GM10847 (cell line): ENCODE results near the gene SAFB2.

Experiments
- POLR2A ChIP-seq: IDR thresholded peaks from 2 replicates; pipeline ENCODE4 v1.6.1; 2011; ENCODE audit not compliant: insufficient read length; ENCODE audit errors: extremely low read depth

Gene SAFB2

GRCh38 chr19:5622465-5623396, at the start of gene SAFB2, which contains the start of gene SAFB:
Gene SAFB2, minus strand, starts transcription at chr19:5622776. Its CDS starts 61 bp downstream, at chr19:5622715.
Gene SAFB, plus strand, starts transcription at chr19:5623083. Its CDS starts 123 bp downstream, at chr19:5623206.
- TF ChIP-seq POLR2A, result peak; percentile 90

- no peak for TF ChIP-seq POLR2A
Measured at GRCh38 chr19:5671600-5671999, 49.0 kb upstream of the SAFB2 start.

- no peak for TF ChIP-seq POLR2A
Measured at GRCh38 chr19:5669212-5669611, 46.6 kb upstream of the SAFB2 start.

- no peak for TF ChIP-seq POLR2A
Measured at GRCh38 chr19:5667751-5668271, 45.2 kb upstream of the SAFB2 start.

- TF ChIP-seq POLR2A, result no peak
Measured at GRCh38 chr19:5666921-5667610, 44.5 kb upstream of the SAFB2 start.

- no peak for TF ChIP-seq POLR2A
Measured at GRCh38 chr19:5665781-5666513, 43.4 kb upstream of the SAFB2 start.

DNA sequence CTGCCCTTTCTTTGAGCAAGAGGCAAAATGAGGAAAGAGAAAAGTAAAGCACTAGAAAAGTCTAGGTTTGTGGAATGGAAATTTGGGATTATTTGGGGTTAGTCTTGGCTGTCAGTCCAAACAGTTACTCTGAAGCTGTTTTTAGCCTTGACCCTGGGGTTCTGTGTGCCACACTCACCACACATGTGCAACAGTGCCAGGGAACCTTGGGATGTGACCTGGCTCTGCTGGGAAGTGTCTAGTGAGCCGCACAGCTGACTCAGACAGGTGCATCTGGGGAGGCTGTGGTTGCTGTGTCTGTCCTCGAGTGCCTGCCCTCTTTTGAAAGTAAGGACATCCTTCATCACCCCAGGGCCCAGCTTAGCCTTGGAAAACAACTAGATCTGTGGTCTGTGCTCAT, 41.9 kb upstream of the SAFB2 start:
- TF ChIP-seq POLR2A, result no peak

DNA sequence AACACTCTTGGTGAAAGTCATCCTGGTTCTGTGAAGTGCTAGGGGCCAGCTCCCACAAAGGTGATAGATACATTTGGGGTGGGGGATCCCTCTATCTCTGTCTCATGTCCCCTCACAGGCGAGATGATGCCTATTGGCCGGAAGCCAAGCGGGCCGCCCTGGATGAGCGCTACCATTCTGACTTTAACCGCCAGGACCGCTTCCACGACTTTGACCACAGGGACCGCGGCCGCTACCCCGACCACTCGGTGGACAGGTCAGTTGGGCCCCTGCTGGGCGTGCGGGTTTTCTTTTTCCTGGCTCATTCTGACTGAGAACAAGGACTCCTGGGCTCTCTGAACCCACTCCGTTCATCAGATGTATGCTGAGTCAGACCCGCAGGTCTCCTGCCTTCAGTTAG, 41.3 kb upstream of the SAFB2 start:
- no peak for TF ChIP-seq POLR2A

- no peak for TF ChIP-seq POLR2A
Measured at GRCh38 chr19:5661483-5661882, 38.9 kb upstream of the SAFB2 start.

DNA sequence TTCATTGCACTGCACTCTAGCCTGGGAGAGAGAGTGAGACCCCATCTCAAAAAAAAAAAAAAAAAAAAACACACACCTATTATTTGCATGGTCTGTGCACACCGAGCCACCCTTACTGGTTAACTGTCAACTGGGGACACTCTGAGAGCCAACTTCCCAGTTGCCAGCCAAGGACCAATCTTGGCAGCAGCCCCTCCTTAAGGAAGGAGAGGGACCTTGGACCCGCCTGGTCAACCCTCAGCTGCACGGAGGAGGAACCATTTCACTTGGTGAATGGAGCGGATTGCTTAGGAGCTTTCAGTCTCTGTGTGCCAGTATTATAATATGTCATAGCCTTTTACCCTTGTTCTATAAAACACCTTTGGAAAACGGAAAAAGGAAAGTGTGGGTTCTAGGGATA, 32.8 kb upstream of the SAFB2 start:
- no peak for TF ChIP-seq POLR2A

- TF ChIP-seq POLR2A, result no peak
Measured at GRCh38 chr19:5654931-5655330, 32.4 kb upstream of the SAFB2 start.

DNA sequence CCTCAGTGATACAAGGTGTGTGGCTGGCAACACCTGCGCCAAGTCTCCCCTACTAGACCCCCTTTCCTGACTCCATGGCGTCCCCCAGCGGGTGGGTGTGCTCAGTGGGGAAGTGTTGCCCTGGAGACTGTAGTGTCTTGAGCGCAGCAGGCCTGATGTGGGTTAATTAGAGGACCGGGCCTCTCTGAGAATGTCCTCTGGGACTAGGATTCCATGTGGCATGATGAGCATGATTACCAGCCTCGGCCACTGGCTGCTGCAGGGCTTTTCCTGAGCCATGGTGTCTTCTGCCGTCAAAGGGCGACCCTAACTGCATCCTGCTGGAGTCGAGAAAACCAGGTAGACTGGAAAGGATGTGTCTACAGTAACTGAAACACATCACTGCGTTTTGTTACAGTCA, 29.7 kb upstream of the SAFB2 start:
- TF ChIP-seq POLR2A, result no peak

DNA sequence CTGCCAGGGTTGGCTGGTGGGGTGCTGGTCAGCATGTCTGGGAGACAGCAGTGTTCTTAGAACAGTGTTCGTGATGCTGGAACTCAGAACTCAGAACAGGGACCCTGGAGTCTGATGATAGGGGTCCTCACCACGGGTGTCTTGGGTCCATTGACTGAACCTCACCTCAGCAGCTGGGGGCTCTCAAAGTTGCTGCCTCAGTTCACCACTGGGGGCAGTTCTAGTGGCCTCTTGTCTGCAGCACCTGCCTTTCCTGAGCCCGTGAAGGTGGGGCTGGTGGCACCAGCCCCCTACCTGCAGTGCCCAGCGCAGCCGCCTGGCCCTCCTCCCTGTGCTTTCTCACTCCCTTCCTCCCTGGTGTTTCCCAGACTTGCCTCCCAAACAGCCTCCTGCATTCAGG, 28.8 kb upstream of the SAFB2 start:
- TF ChIP-seq POLR2A, result no peak

DNA sequence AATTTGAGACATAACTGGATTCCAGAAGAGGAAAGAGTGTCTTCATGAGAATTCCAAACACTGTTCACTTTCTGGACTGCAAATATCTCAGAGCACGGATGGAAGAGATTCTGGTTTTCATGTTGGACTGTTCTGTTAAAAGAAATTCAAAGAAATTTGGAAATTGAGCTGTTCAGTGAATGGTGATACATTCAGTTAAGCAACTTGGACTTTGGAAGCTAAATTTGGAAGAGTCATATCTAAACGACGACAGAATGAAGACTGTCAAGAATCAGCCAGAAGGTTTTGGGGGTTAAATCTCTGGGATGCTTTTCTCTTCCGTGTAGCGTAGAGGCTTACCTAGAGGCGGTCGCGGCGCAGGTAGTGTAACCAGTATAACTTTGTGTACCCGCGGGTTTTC, 25.9 kb upstream of the SAFB2 start:
- no peak for TF ChIP-seq POLR2A

- no peak for TF ChIP-seq POLR2A
Measured at GRCh38 chr19:5646703-5647102, 24.1 kb upstream of the SAFB2 start.
